CD4-positive, alpha-beta T cell (primary cell): ENCODE results near the gene CXorf58. TPM values are rescaled to one million over a fixed set of nuclear protein-coding genes. Genes with fewer than 3 reads are reported as not detected.

Experiments
- ATAC-seq: fragments of 200-7000 bp; cut with Tn5 transposase; one replicate; pipeline ENCODE4 v1.10.0; 2022; ENCODE audit warnings: mild to moderate bottlenecking; ENCODE audit not compliant: poor library complexity
- CTCF ChIA-PET: fragments of 350-600 bp; sonication (Branson Sonifier 250); formaldehyde crosslinking; loops from one replicate; lab custom pipeline; 2021; ENCODE audit warnings: antibody characterized with exemption, inconsistent platforms; lab: Charles Lee
- POLR2A ChIA-PET: fragments of 350-600 bp; sonication (Branson Sonifier 250); formaldehyde crosslinking; loops from one replicate; lab custom pipeline; 2021; ENCODE audit warnings: antibody characterized with exemption, inconsistent platforms; lab: Charles Lee
- DNase-seq, 14 experiments: peaks; one replicate each; pipeline ENCODE4 v3.0.0-alpha.2; 2013 to 2020; ENCODE audit warnings: mixed read lengths in 2 of 14
- H3K27ac ChIP-seq, 2 donors: one replicate each; pipeline versions ENCODE4 v1.5.1 to v1.7.0; 2013; ENCODE audit warnings: low read length in 2 of 2, low read depth in 1 of 2, mild to moderate bottlenecking in 1 of 2
- H3K27me3 ChIP-seq, 2 experiments: 1 replicate in 1 of 2; 2 replicates in 1 of 2; pipeline versions ENCODE4 v1.6.1 to v1.7.0; 2013; ENCODE audit warnings: low read length in 2 of 2, control low read depth in 1 of 2, mild to moderate bottlenecking in 1 of 2, moderate library complexity in 1 of 2; ENCODE audit not compliant: insufficient read depth in 2 of 2, control insufficient read depth in 1 of 2
- H3K36me3 ChIP-seq: one replicate; pipeline ENCODE4 v1.6.1; 2013; ENCODE audit warnings: low read length, control low read depth; ENCODE audit not compliant: insufficient read depth
- H3K4me1 ChIP-seq: one replicate; pipeline ENCODE4 v1.6.1; 2013; ENCODE audit warnings: low read length, control low read depth; ENCODE audit not compliant: insufficient read depth
- H3K4me3 ChIP-seq: one replicate; pipeline ENCODE4 v1.5.1; 2013; ENCODE audit warnings: mild to moderate bottlenecking, low read length, moderate library complexity
- H3K9me3 ChIP-seq, 2 experiments: 1 replicate in 1 of 2; 2 replicates in 1 of 2; pipeline versions ENCODE4 v1.6.1 to v1.7.0; 2013; ENCODE audit warnings: low read length in 2 of 2, mild to moderate bottlenecking in 2 of 2, control low read depth in 1 of 2, moderate library complexity in 1 of 2; ENCODE audit not compliant: control insufficient read depth in 1 of 2, insufficient read depth in 1 of 2
- H3K27ac Mint-ChIP-seq: one replicate; pipeline ENCODE4 v1.8.0; 2020; ENCODE audit warnings: mixed read lengths
- H3K27me3 Mint-ChIP-seq: one replicate; pipeline ENCODE4 v1.8.0; 2021; ENCODE audit warnings: mixed read lengths
- H3K36me3 Mint-ChIP-seq: one replicate; pipeline ENCODE4 v1.8.0; 2021; ENCODE audit warnings: low read depth, mixed read lengths
- H3K4me1 Mint-ChIP-seq: one replicate; pipeline ENCODE4 v1.8.0; 2021; ENCODE audit warnings: low read depth, mixed read lengths
- H3K4me3 Mint-ChIP-seq: one replicate; pipeline ENCODE4 v1.8.0; 2020; ENCODE audit warnings: mild to moderate bottlenecking, mixed read lengths
- H3K9me3 Mint-ChIP-seq: one replicate; pipeline ENCODE4 v1.8.0; 2020; ENCODE audit warnings: mixed read lengths
- CTCF ChIP-seq: fragments of 200-600 bp; IDR thresholded peaks from one replicate; pipeline ENCODE4 v1.8.0; 2022; ENCODE audit warnings: antibody characterized with exemption, mild to moderate bottlenecking
- intact Hi-C, 2 experiments: fragments of 100-400 bp; cut with DNase I in 1 of 2; cut with micrococcal nuclease in 1 of 2; formaldehyde crosslinking; loops; one replicate each; pipeline versions ENCODE4 v1.15.1 to v1.9.0; 2023 to 2025; cut with DNase I, micrococcal nuclease
- total RNA-seq, 174 experiments: library from RNA in 2 of 174; stranded (reverse) in 2 of 174; gene quantifications; one replicate each; pipeline ENCODE4 v1.2.3 and lab custom pipeline; 2021 to 2026

Gene CXorf58
- total RNA-seq, 2 experiments from 2014 or later: not detected

GRCh38 chrX:23935106-23935505 lies 27.3 kb downstream of the CXorf58 start:
- no peaks in the 10 kb centered on the region for H3K9me3 Mint-ChIP-seq
- POLR2A ChIA-PET: no interaction called here
- peaks cover 17% of the 10 kb centered on the region for H3K4me1 Mint-ChIP-seq
- no peaks in the 10 kb centered on the region for H3K36me3 Mint-ChIP-seq
- CTCF ChIA-PET: no interaction called here
- H3K9me3 ChIP-seq: no peaks in the 10 kb centered on the region
- intact Hi-C loops: no loop called here
- ATAC-seq: no peak
- H3K27ac ChIP-seq: no peak overlapping the region
- H3K36me3 ChIP-seq: no peaks in the 10 kb centered on the region
- H3K27ac Mint-ChIP-seq: no peak overlapping the region
- DNase-seq: no peak
- no peak overlapping the region for H3K4me3 Mint-ChIP-seq
- no peaks in the 10 kb centered on the region for H3K27me3 ChIP-seq
- H3K4me1 ChIP-seq: peaks cover 6% of the 10 kb centered on the region
- TF ChIP-seq CTCF: no peak
- H3K27me3 Mint-ChIP-seq: no peaks in the 10 kb centered on the region
- no peak overlapping the region for H3K4me3 ChIP-seq

GRCh38 chrX:23936180-23936579 lies 28.4 kb downstream of the CXorf58 start:
- H3K4me3 ChIP-seq: no peak overlapping the region
- Mint-ChIP-seq H3K9me3 (no peaks in the 10 kb centered on the region), H3K4me3 (no peak overlapping the region), H3K27ac (no peak overlapping the region), H3K36me3 (no peaks in the 10 kb centered on the region), H3K27me3 (no peaks in the 10 kb centered on the region), H3K4me1 (peaks cover 12% of the 10 kb centered on the region)
- H3K27ac ChIP-seq: no peak overlapping the region
- no peak for ATAC-seq
- CTCF ChIA-PET: no interaction called here
- no peaks in the 10 kb centered on the region for H3K27me3 ChIP-seq
- H3K9me3 ChIP-seq: no peaks in the 10 kb centered on the region
- intact Hi-C loops: no loop called here
- H3K4me1 ChIP-seq: peaks cover 3% of the 10 kb centered on the region
- no peaks in the 10 kb centered on the region for H3K36me3 ChIP-seq
- DNase-seq: no peak
- POLR2A ChIA-PET: no interaction called here
- TF ChIP-seq CTCF: no peak

- Mint-ChIP-seq H3K27me3 (no peaks in the 10 kb centered on the region), H3K27ac (no peak overlapping the region), H3K9me3 (no peaks in the 10 kb centered on the region), H3K36me3 (no peaks in the 10 kb centered on the region), H3K4me3 (no peak overlapping the region), H3K4me1 (peaks cover 3% of the 10 kb centered on the region)
- intact Hi-C loops: no loop called here
- H3K36me3 ChIP-seq: no peaks in the 10 kb centered on the region
- H3K9me3 ChIP-seq: no peaks in the 10 kb centered on the region
- H3K27me3 ChIP-seq: no peaks in the 10 kb centered on the region
- ATAC-seq (no peak), DNase-seq (no peak)
- ChIA-PET CTCF (no interaction called here), POLR2A (no interaction called here)
- H3K4me3 ChIP-seq: no peak overlapping the region
- no peak for TF ChIP-seq CTCF
- no peak overlapping the region for H3K27ac ChIP-seq
- H3K4me1 ChIP-seq: peaks cover 3% of the 10 kb centered on the region
These were observed 29.3 kb downstream of the CXorf58 start for GRCh38 chrX:23937100-23937499.
